ENCODE data around the gene SPIC. TPM values are rescaled to one million over a fixed set of nuclear protein-coding genes. Genes with fewer than 3 reads are reported as not detected.

SPIC gene
- total RNA-seq, 1 experiment from 2014 or later, result not detected

DNA sequence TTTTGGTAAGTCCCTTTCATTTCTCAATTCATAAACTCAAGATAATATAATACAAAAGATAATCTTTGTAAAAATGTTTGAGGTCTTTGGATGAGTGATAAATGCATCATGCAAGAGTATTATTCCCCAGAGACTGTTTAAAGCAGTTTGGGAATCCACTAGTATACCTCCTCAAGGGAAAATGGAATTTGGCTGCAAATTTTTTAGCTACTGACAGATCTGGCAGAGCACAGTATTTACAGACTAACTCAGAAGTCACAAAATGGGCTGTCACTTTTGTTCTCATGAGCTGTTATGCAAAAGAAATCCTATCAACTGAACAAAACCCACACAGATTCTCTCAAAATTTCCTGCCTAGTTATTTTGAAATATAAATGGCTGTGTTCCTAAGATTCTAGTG, 9.9 kb downstream of the SPIC start:
- H3K79me1 ChIP-seq (ENCODE audit: insufficient read depth, low read depth, low read length, poor library complexity, severe bottlenecking), result no peaks in the 10 kb centered on the region
- H3K23ac ChIP-seq (ENCODE audit: insufficient read length, low read depth, low read length), result no peak overlapping the region
- H2BK12ac ChIP-seq (ENCODE audit: insufficient read length, low read depth, low read length), result no peak overlapping the region
- H2BK5ac ChIP-seq (ENCODE audit: insufficient read length, low read length), result no peak overlapping the region
- no peak overlapping the region for H3T11ph ChIP-seq (ENCODE audit: low read length)
- H3K56ac ChIP-seq (ENCODE audit: insufficient read length, low read depth, low read length), result no peak overlapping the region
- no peak overlapping the region for H3K4me2 ChIP-seq (ENCODE audit: insufficient read depth, insufficient read length, low read length)
- H3K23me2 ChIP-seq (ENCODE audit: insufficient read length, low read depth, low read length, poor library complexity, severe bottlenecking), result no peaks in the 10 kb centered on the region
- no peak overlapping the region for H4K8ac ChIP-seq (replicated peaks; ENCODE audit: insufficient read length, low read depth, low read length)
- Mint-ChIP-seq H3K36me3 (ENCODE audit: insufficient read depth in 1 of 3, low read depth in 3 of 3) (no peaks in the 10 kb centered on the region), H3K4me1 (no peaks in the 10 kb centered on the region), H3K9me3 (no peaks in the 10 kb centered on the region), H3K27ac (no peak overlapping the region), H3K4me3 (no peak overlapping the region), H3K27me3 (ENCODE audit: low read depth) (no peaks in the 10 kb centered on the region)
- no peak overlapping the region for H2AK5ac ChIP-seq (ENCODE audit: insufficient read length, low read length)
- H3K4me1 ChIP-seq (ENCODE audit: insufficient read depth, low read length), result no peaks in the 10 kb centered on the region
- H3K79me2 ChIP-seq (ENCODE audit: insufficient read depth, low read length), result no peaks in the 10 kb centered on the region
- no peaks in the 10 kb centered on the region for H4K20me1 ChIP-seq (ENCODE audit: control insufficient read depth, insufficient read depth, insufficient read length)
- no peak overlapping the region for H3K27ac ChIP-seq (ENCODE audit: insufficient read length, low read depth, low read length)
- H3K14ac ChIP-seq (ENCODE audit: insufficient read depth, low read length), result no peak overlapping the region
- H3K9me3 ChIP-seq (ENCODE audit: control insufficient read depth, low read depth, low read length), result no peaks in the 10 kb centered on the region
- H2AFZ ChIP-seq (ENCODE audit: low read length), result no peak overlapping the region
- no peak overlapping the region for H4K5ac ChIP-seq (ENCODE audit: insufficient read length, low read depth, low read length)
- no peak overlapping the region for H3K4ac ChIP-seq (ENCODE audit: low read depth, low read length)
- DNase-seq, result no peak
- H2BK120ac ChIP-seq (ENCODE audit: low read depth, low read length, poor library complexity, severe bottlenecking), result no peak overlapping the region
- no peak overlapping the region for H2BK20ac ChIP-seq (ENCODE audit: low read depth, low read length, poor library complexity, severe bottlenecking)
- TF ChIP-seq, protein P1, sequence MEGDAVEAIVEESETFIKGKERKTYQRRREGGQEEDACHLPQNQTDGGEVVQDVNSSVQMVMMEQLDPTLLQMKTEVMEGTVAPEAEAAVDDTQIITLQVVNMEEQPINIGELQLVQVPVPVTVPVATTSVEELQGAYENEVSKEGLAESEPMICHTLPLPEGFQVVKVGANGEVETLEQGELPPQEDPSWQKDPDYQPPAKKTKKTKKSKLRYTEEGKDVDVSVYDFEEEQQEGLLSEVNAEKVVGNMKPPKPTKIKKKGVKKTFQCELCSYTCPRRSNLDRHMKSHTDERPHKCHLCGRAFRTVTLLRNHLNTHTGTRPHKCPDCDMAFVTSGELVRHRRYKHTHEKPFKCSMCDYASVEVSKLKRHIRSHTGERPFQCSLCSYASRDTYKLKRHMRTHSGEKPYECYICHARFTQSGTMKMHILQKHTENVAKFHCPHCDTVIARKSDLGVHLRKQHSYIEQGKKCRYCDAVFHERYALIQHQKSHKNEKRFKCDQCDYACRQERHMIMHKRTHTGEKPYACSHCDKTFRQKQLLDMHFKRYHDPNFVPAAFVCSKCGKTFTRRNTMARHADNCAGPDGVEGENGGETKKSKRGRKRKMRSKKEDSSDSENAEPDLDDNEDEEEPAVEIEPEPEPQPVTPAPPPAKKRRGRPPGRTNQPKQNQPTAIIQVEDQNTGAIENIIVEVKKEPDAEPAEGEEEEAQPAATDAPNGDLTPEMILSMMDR (conservative IDR thresholded peaks at IDR 0.05), result no peak
- no peak overlapping the region for H3K9ac ChIP-seq (ENCODE audit: extremely low read depth, insufficient read length, low read length)
- no peak overlapping the region for H3K18ac ChIP-seq (ENCODE audit: insufficient read length, low read depth, low read length)
- no peak overlapping the region for H2BK15ac ChIP-seq (ENCODE audit: low read depth, low read length)
- H4K91ac ChIP-seq (ENCODE audit: insufficient read length, low read depth, low read length), result no peak overlapping the region
- H3K27me3 ChIP-seq (ENCODE audit: insufficient read depth, low read length), result no peaks in the 10 kb centered on the region
